HG03103 (cell line): ENCODE data around the gene CFAP210.
"Not testable (repeated sequence)": the region's sequence is repeated elsewhere in the genome, so short reads cannot be mapped to it uniquely, and the experiment has no call there.

ENCODE experiments used
- ATAC-seq: cut with Tn5 transposase; IDR thresholded peaks from one replicate; pipeline ENCODE4 v1.9.1; 2021; ENCODE audit warnings: low read depth; ENCODE audit not compliant: unreplicated experiment

Gene CFAP210

GRCh38 chr2:169636440-169637097 is 57.6 kb downstream of the CFAP210 start:
- ATAC-seq, result no peak

GRCh38 chr2:169625781-169626180 is 68.4 kb downstream of the CFAP210 start:
- no peak for ATAC-seq

GRCh38 chr2:169623235-169623634 is 71.0 kb downstream of the CFAP210 start:
- ATAC-seq, result no peak

GRCh38 chr2:169620509-169620908 is 73.7 kb downstream of the CFAP210 start:
- ATAC-seq, result no peak

GRCh38 chr2:169619946-169620345 is 74.3 kb downstream of the CFAP210 start:
- ATAC-seq, result no peak

GRCh38 chr2:169615982-169616381 is 78.2 kb downstream of the CFAP210 start:
- not testable (repeated sequence) for ATAC-seq

- ATAC-seq, result no peak
Observed at GRCh38 chr2:169613876-169614275, 80.3 kb downstream of the CFAP210 start.

- ATAC-seq, result no peak
Observed at GRCh38 chr2:169609264-169609663, 84.9 kb downstream of the CFAP210 start.

GRCh38 chr2:169599568-169599967 is 94.6 kb downstream of the CFAP210 start:
- ATAC-seq, result no peak

- ATAC-seq, result no peak
Observed at GRCh38 chr2:169598982-169599381, 95.2 kb downstream of the CFAP210 start.

GRCh38 chr2:169596546-169596945 is 97.7 kb downstream of the CFAP210 start:
- ATAC-seq, result not testable (repeated sequence)
